H1 (cell line): ENCODE measurements around the gene FAT1. TPM values are rescaled to one million over a fixed set of nuclear protein-coding genes. Genes with fewer than 3 reads are reported as not detected.

Source experiments
- SIN3A ChIP-seq, 2 experiments: IDR thresholded peaks in 1 of 2; conservative IDR thresholded peaks in 1 of 2; 2 replicates each; pipeline ENCODE4 v1.6.1; 2011 to 2012; ENCODE audit warnings: low read length in 2 of 2, improper control_type of control experiment in 1 of 2, low read depth in 1 of 2, mild to moderate bottlenecking in 1 of 2
- polyA plus RNA-seq, 7 experiments: library from polyadenylated mRNA; depleted of rRNA in 3 of 7; stranded (reverse) in 5 of 7; unstranded in 2 of 7; fragments of >200 nt in 5 of 7; fragments of 200-250 nt in 2 of 7; gene quantifications; 1 replicate in 5 of 7; 2 replicates in 1 of 7; 4 replicates in 1 of 7; pipeline versions ENCODE4 v1.2.1 to v1.2.3, GENCODE V29; 2011 to 2013; ENCODE audit warnings: missing spikeins in 2 of 7, mixed read lengths in 2 of 7
- total RNA-seq: library from RNA; stranded (reverse); fragmentation: NEBNext Ultra II Directional; extraction: Animal tissue kit (Norgen Biotek cat#: 25700); gene quantifications from 2 replicates; pipeline ENCODE4 v1.2.1, GENCODE V29; 2021

Gene FAT1
- total and polyA plus RNA-seq, 2 of the 8 experiments (the other 6 are each of a cell fraction or from before 2014, with no cell fraction given): 94.4 to 137 TPM

GRCh38 chr4:186650401-186651180 lies 73.1 kb downstream of the FAT1 start (continued):
- no peak for TF ChIP-seq SIN3A (conservative IDR thresholded peaks at IDR 0.05 in 1 of 2, IDR thresholded peaks at IDR 0.05 in 1 of 2; ENCODE audit: low read depth in 1 of 2, low read length in 2 of 2)
